GM19372 (cell line): Measurements from ENCODE around the gene SNCB.

Source experiments
- ATAC-seq: cut with Tn5 transposase; IDR thresholded peaks from one replicate; pipeline ENCODE4 v1.9.1; 2021; ENCODE audit warnings: mild to moderate bottlenecking, low read depth, moderate library complexity; ENCODE audit not compliant: unreplicated experiment

The SNCB gene

DNA sequence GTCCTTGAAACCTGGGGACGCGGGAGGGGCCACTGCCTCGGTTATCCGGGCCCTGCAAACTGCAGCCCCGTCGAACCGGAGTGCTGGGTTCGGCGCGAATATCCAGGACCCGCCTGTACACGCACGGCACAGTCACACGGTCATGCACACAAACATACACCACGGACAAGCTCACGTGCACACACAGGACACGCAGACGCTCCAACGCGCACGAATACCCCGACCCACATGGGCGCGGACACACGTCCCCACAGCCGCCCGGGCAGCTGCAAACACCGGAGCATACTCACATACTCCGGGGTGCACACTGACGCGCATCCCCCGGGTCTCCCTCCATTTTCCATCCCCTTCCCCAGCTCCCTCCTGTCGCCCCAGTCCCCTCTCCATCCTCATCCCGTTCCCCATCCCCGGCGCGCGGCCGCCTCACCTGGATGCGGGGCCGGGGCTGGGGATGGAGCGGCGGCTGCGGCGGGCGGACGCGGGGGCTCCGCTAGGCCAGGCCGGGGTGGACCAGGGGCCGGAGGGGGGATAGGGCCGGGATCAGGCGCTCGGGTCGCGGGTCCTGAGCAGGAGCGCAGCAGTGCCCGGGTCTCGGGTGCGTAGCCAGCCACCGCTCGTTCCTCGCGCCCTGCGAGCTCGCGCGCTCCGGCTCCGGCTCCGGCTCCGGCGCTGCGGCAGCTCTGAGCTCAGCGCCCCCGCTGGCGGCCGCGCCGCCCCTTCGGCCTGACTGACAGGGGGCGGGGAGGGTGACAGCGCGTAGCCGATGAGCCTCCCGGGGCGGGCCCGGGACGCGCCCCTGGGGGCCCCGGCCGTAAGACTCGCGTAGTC is at the start of gene SNCB, which contains the start of gene EIF4E1B:
Gene SNCB, minus strand, starts transcription at position 682 of the 828 bp plus-strand sequence. CDS start 880 bp downstream, outside the sequence.
Gene EIF4E1B, plus strand, starts transcription at position 823 of the 828 bp plus-strand sequence. CDS start 12,113 bp downstream, outside the sequence.
- ATAC-seq, result peak; percentile 85

- no peak for ATAC-seq
Measured at GRCh38 chr5:176679365-176680225, 49.3 kb upstream of the SNCB start.

DNA sequence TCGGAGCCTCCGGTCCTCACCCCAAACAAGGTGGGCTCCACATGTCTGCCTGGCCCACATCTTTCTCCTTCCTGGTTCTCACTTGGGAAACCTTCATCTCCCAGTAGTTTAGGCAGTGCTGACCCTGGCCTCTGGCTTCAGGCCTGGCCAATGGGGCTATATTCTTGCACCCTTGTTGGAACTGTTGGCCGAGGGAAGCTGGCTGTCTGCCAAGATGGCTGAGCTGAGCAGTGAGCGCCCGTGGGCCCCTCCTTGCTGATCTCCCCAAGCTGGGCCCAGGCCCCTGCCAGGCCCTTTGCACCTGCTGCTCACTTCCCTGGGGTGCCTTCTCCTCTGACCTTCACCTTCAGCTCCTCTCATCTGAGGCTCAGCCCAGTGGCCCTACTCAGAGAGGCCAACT is 48.2 kb upstream of the SNCB start:
- ATAC-seq, result no peak

GRCh38 chr5:176677209-176677939 is 47.0 kb upstream of the SNCB start:
- ATAC-seq, result no peak

DNA sequence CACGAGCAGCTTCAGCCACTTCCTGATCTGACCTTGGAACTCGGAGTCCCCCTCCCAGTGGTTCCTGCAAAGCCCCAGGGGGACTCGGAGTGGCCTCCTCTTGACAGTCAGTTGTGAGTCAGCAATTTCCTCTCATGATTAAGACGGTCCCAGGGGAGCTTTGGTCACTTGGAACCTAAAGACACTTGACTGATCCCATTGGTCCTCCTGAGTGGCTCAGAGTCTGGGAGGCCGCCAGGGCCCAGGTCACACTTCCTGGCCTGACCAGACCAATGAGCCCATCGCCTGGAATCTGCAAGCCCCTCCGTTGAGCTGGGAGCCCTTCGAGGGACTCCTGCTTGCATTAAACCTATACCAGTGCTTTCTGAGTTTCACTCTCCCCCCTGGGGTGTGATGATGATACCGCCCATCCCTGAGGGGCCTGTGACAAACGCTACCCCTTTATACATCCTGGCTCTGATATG is 46.1 kb upstream of the SNCB start:
- ATAC-seq, result peak; percentile 68

- no peak for ATAC-seq
Measured at GRCh38 chr5:176675676-176676360, 45.5 kb upstream of the SNCB start.

GRCh38 chr5:176674799-176675198 is 44.5 kb upstream of the SNCB start:
- no peak for ATAC-seq

DNA sequence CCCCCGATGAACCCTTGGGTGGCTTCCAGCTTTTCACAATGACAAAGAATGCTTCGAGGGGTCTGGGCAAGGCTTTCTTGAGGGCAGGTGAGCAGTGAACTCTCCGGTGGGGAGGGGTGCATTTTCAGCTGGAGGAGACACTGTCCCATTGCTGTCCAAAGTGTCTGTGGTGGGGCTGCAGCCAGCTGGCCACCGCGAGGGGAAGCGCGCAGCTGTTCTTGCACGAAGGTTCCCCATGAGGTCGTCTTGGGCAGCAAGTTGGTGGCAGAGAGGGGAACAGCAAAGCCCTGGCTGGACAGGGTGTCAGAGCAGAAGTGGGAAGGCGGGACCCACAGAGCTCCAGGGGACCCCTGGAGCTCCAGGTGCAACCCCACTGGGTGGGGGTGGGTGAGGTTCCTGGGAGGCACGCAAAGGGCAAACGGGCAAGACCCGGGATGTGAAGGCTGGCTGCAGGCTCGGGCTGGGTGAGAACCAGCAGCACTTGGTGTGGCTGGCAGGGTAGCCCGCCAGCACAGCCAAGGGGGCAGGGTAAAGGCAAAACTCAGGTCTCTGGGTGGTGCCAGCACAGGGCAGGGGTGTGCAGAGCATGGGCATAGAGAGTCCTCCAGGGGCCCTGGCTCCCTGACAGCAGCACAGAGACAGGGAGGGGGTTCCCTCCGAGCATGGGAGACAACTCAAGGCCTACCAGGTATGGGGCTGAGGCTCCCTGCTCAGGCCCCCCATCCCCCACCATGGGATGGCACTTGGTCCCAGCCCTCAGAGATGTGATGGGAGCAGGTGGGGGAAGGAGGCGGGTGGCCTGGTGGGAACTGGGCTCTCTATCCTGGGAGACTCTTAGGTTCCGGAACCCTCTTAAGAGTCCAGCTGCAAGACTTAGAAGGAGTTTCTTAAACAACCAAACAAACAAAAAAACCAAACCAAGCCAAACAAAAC is 43.6 kb upstream of the SNCB start:
- no peak for ATAC-seq

GRCh38 chr5:176671890-176672747 is 41.8 kb upstream of the SNCB start:
- ATAC-seq, result no peak

DNA sequence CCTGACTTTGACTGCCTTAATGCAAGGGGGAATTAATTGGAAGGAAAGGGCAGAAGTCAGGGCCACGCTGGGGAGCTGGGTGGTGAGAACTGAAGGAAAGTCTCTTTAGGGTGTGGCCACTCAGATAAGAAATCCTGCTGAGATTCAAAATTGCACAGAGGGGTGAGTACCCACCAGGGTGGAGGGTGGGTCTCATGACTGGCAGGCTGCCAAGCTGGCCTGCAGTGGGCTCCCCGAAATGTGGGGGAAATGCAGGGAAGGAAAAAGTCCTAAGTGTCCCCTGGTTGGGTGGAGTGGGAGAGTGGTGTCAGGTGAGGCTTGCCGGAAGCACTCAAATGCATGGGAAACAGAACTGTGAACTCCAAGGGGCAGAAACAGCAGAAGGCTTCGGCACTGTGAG is 41.1 kb upstream of the SNCB start:
- ATAC-seq, result no peak

DNA sequence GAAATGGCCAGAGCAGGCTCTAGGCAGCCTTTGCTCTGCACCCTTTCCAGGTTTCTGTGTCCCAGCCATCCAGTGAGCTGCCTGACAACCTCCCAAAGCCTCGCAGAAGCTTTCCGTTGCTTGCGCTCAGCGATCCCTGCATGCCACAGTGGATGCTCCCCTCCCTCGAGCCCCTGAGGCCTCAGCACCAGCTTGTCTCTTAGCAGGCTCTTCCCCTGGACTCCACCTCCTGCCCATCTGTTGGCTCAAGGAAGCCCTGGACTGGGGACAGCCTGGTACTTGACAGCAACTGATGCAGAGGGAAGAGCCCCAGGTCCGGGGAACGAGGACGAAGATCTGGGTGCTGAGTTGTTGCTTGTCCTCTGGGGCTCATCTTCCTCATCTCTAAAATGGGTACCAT is 40.1 kb upstream of the SNCB start:
- ATAC-seq, result no peak

- ATAC-seq, result no peak
Measured at GRCh38 chr5:176667637-176668036, 37.3 kb upstream of the SNCB start.

DNA sequence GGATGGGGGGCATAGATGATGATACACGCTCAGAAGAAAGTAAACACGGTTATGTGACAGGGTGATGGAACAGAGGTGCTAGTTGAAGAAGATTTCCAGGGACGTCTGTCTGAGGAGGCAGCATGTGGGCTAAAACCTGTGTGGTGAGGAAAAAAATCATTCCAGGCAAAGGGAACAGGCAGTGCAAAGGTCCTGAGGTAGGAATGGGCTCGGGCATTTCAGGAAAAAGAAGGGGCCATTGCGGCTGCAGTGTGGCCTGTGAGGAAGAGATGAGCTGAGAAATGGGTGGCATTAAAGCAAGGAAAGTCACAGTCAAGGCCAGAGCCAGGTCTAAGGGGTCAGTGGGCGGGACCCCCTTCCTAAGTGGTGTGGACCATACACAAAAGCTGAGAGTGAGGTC is 35.2 kb upstream of the SNCB start:
- no peak for ATAC-seq

DNA sequence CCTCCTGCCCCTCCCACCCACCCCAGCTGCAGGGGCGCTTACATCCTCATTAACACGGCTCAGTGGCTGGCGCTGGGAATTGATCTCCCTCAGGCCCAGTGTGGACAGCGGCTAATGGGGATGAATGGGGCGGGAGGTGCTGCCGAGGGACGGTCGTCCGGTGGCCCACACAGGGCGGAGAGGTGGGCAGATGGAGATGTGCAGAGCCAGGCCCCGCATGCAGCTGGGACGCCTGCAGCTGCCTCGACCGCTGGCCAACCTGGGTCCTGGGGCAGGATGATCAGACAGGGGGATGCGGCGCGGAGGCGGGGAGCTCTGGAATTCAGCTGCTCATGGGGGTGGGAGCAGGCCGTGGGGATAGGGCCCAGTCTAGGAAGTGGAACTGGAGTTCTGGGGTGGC is 34.6 kb upstream of the SNCB start:
- ATAC-seq, result no peak

DNA sequence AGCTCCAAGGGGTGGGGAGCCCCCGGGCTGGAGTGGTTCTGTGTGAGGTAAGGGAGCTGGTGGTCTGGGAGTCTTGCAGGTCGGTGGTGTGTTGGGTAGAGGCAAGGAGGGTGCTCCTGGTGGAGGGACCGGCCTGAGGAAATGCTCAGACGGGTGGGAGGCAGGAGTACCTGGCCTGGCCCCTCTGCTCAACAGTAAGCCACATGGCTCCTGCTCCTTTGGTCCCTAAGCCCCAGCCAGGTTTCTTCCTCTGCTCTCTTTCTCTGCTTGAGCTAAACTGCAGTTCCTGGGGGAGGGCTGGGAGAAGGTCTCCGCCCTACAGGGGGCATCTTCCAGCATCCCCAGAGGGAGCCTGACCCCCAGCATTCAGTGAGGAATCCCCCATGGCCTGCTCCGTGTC is 34.1 kb upstream of the SNCB start:
- ATAC-seq, result no peak

- no peak for ATAC-seq
Measured at GRCh38 chr5:176663566-176663965, 33.2 kb upstream of the SNCB start.

DNA sequence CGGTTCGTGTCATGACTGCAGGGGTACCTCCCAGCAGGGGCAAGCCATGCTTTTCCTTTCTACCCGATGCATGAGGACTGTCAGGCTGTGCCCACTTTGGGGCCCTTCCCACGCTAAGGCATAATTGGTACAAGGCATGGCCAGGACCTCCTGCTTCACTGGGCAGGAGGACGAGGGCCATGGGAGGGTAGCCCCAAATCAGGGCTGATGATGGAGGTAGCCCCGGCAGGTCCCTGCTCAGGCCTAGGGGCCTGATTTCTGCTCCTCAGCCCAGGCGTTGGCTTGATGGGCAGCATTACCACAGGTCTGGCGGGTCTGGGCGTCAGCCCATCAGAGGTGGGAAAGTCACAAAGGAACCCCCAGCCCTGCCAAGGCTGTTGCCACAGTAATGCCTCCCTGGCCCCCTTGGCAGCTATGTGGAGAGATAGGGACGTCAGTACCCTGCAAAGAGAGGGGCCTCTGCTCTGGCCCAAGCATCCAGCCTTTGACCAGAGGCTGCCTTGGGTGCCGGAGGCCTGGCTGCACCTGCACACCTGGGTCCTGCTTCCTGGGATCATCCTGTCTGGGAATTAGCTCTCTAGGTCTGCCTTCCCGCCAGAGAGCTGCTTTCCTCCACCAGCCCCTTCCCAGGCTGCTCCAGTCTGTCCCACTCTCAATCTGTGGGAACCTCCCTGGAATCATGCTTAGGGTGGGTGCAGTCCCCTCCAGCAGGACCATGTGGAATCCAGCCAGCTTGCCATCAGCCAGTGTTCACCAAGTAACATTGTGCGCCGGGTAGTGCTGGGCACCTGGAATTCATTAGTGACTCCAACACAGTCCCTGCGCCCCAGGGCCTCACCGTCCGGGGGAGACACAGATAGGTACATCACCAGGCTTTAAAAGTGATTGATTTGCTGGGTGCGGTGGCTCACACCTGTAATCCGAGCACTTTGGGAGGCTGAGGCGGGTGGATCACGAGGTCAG is 32.3 kb upstream of the SNCB start:
- no peak for ATAC-seq
